ENCODE data around the gene GRAMD2A. TPM values are rescaled to one million over a fixed set of nuclear protein-coding genes. Genes with fewer than 3 reads are reported as not detected.

GRAMD2A gene
- total and polyA plus RNA-seq, 2 experiments from 2014 or later: 0.70 to 2.8 TPM

- TF ChIP-seq ZNF462 (CRISPR knock-in tag; IDR thresholded peaks at IDR 0.05) (no peak), ETS1 (IDR thresholded peaks at IDR 0.05) (no peak), EZH2 (IDR thresholded peaks at IDR 0.05; ENCODE audit: low read depth, unreplicated experiment) (no peak), JUNB (IDR thresholded peaks at IDR 0.05; ENCODE audit: unreplicated experiment) (no peak)
These were observed 29.3 kb downstream of the GRAMD2A start (continued) for GRCh38 chr15:72168131-72168807.

GRCh38 chr15:72167445-72167844, 30.1 kb downstream of the GRAMD2A start:
- Histone ChIP-seq H3K36me3 (ENCODE audit: insufficient read depth) (no peaks in the 10 kb centered on the region), H3K79me2 (replicated peaks; ENCODE audit: insufficient read depth) (no peaks in the 10 kb centered on the region), H3F3A (replicated peaks; ENCODE audit: low read depth) (no peaks in the 10 kb centered on the region), H4K20me1 (replicated peaks; ENCODE audit: insufficient read depth) (no peaks in the 10 kb centered on the region), H3K4me1 (ENCODE audit: insufficient read depth) (no peaks in the 10 kb centered on the region), H3K9me2 (ENCODE audit: insufficient read depth) (0 out of 2 replicates have a peak, but pooled peaks cover 4% of the 10 kb centered on the region), H3K27ac (ENCODE audit: low read depth) (no peak overlapping the region), H3K4me3 (no peak overlapping the region), H2AFZ (no peak overlapping the region), H3K27me3 (ENCODE audit: insufficient read depth) (no peaks in the 10 kb centered on the region), H3K4me2 (no peak overlapping the region)
- no peak overlapping the region for H3K27ac Mint-ChIP-seq
- H3K36me3 Mint-ChIP-seq (ENCODE audit: low read depth): no peaks in the 10 kb centered on the region
- no peaks in the 10 kb centered on the region for H3K9me3 Mint-ChIP-seq
- H3K4me3 Mint-ChIP-seq: no peak overlapping the region
- H3K4me1 Mint-ChIP-seq: peaks cover 7% of the 10 kb centered on the region
- no peak for DNase-seq (ENCODE audit: low spot score)
- ATAC-seq: no peak
- H3K27me3 Mint-ChIP-seq (ENCODE audit: insufficient read depth, low read depth, poor library complexity): peaks cover 4% of the 10 kb centered on the region
- TF ChIP-seq POLR2AphosphoS5 (IDR thresholded peaks at IDR 0.05; ENCODE audit: low read depth) (no peak), REST (IDR thresholded peaks at IDR 0.05; ENCODE audit: unreplicated experiment) (no peak), ZNF114 (CRISPR knock-in tag; IDR thresholded peaks at IDR 0.05) (no peak), ETS1 (IDR thresholded peaks at IDR 0.05) (no peak), JUNB (IDR thresholded peaks at IDR 0.05; ENCODE audit: unreplicated experiment) (no peak), EZH2 (IDR thresholded peaks at IDR 0.05; ENCODE audit: low read depth, unreplicated experiment) (no peak), CREB1 (CRISPR knock-in tag; IDR thresholded peaks at IDR 0.05; ENCODE audit: low read depth) (no peak), CTCF (conservative IDR thresholded peaks at IDR 0.05; ENCODE audit: low read depth in 2 of 2) (no peak), NANOG (IDR thresholded peaks at IDR 0.05; ENCODE audit: borderline replicate concordance) (no peak)

Measured in GM23338 (cell line).